Neural cell (in vitro differentiated cells): ENCODE measurements around the gene SH2D1B.

Experiments used
- EZH2 ChIP-seq: fragments of 200-600, 300-800 bp; shearing (Covaris generic), sonication (generic); IDR thresholded peaks from 2 replicates; pipeline ENCODE4 v1.6.1; 2014; ENCODE audit warnings: antibody characterized with exemption, low read length, borderline replicate concordance, mild to moderate bottlenecking; ENCODE audit not compliant: insufficient read depth, poor library complexity, severe bottlenecking
- POLR2AphosphoS5 ChIP-seq: IDR thresholded peaks from 2 replicates; pipeline ENCODE4 v1.6.1; 2012
- SMC3 ChIP-seq: fragments of 450-650 bp; conservative IDR thresholded peaks from 2 replicates; pipeline ENCODE4 v1.6.1; 2014; ENCODE audit warnings: antibody characterized with exemption, mild to moderate bottlenecking, moderate library complexity; ENCODE audit not compliant: poor library complexity
- TAF1 ChIP-seq: IDR thresholded peaks from 2 replicates; pipeline ENCODE4 v1.6.1; 2012; ENCODE audit warnings: low read depth
- TF ChIP-seq, protein P1 (sequence below): fragments of 450-650 bp; IDR thresholded peaks from 2 replicates; pipeline ENCODE4 v1.5.1; 2014; ENCODE audit warnings: antibody characterized with exemption, mild to moderate bottlenecking, moderate library complexity; ENCODE audit not compliant: poor library complexity, severe bottlenecking

- TF ChIP-seq, protein P1, sequence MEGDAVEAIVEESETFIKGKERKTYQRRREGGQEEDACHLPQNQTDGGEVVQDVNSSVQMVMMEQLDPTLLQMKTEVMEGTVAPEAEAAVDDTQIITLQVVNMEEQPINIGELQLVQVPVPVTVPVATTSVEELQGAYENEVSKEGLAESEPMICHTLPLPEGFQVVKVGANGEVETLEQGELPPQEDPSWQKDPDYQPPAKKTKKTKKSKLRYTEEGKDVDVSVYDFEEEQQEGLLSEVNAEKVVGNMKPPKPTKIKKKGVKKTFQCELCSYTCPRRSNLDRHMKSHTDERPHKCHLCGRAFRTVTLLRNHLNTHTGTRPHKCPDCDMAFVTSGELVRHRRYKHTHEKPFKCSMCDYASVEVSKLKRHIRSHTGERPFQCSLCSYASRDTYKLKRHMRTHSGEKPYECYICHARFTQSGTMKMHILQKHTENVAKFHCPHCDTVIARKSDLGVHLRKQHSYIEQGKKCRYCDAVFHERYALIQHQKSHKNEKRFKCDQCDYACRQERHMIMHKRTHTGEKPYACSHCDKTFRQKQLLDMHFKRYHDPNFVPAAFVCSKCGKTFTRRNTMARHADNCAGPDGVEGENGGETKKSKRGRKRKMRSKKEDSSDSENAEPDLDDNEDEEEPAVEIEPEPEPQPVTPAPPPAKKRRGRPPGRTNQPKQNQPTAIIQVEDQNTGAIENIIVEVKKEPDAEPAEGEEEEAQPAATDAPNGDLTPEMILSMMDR: no peak
- no peak for TF ChIP-seq SMC3
- no peak for TF ChIP-seq TAF1
- no peak for TF ChIP-seq POLR2AphosphoS5
- TF ChIP-seq EZH2: no peak
Observed at GRCh38 chr1:162384116-162384515, 27.8 kb downstream of the SH2D1B start.
